ENCODE measurements around the gene NAALADL2.

NAALADL2 gene

GRCh38 chr3:175336406-175337133 is 477.4 kb downstream of the NAALADL2 start:
- TF ChIP-seq CTCF (IDR thresholded peaks at IDR 0.05; ENCODE audit: low read depth, low read length, missing control alignments): no peak
- H3K36me3 ChIP-seq (replicated peaks): no peaks in the 10 kb centered on the region
- in situ Hi-C loops (cut with HindIII; ENCODE audit: low pct_ligation_motif_present, low sequenced_read_pairs): no loop called here
- H3K4me3 ChIP-seq (ENCODE audit: low read depth, low read length): no peak overlapping the region
- H3K27ac ChIP-seq: no peak overlapping the region
- DNase-seq: no peak
- no peaks in the 10 kb centered on the region for H3K27me3 ChIP-seq (replicated peaks)

DNA sequence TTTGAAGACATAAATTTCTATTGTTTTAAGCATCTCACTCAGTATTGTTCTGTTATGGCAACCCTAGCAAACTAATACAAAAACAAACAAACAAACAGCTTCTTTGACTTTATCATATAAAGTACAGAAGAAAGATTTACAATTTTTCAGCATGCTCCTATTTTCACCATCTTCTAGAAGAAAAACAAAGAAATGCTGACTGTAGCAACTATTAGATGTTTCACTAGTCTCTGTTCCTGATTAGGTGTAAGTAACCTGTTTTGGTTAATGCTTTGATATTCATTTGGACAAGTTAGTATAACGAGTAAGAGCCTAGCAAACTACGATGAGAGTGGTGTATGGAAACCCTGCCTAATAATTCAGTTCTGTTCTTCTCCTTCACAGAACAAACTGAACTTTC is 478.5 kb downstream of the NAALADL2 start:
- Histone ChIP-seq H3K27ac (no peak overlapping the region), H3K36me3 (replicated peaks) (no peaks in the 10 kb centered on the region), H3K27me3 (replicated peaks) (no peaks in the 10 kb centered on the region), H3K4me3 (ENCODE audit: low read depth, low read length) (no peak overlapping the region)
- DNase-seq: no peak
- no peak for TF ChIP-seq CTCF (IDR thresholded peaks at IDR 0.05; ENCODE audit: low read depth, low read length, missing control alignments)
- in situ Hi-C loops (cut with HindIII; ENCODE audit: low pct_ligation_motif_present, low sequenced_read_pairs): no loop called here

DNA sequence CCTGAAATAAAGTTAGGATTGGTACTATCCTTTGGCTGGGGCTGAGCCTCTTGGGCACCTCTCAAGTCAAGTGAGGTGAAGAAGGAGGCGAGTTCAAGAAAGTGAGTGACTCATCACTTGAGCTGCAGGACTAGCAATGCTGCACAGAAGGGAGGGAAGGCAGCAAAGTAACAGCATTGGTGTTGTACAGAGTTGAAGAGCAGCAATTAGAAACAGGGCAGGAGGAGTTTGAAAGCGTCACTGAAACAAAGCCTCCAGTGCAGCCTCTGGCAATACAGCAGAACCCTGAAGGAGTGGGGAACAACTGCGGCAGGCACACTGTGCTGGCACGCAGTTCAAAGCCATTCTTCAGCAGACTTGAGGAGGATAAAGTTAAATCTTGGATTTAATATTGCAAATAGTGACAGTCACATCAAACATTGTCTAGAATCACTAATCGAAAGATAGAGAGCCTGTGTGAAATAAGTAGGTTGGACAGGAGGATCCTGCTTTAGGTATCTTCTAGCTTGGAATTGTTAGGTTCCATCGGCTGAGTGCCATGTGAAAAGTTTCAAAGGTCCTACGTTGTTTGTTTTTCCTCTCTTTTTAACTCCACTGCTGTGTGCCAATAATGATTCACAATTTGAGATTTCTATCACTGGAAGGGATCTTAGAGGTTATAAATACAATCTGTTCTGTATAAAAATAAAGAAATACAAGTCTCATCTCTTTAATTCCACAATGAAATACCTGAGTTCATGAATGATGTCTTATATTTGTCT is 479.8 kb downstream of the NAALADL2 start:
- TF ChIP-seq CTCF (IDR thresholded peaks at IDR 0.05; ENCODE audit: low read depth, low read length, missing control alignments): no peak
- no peaks in the 10 kb centered on the region for H3K27me3 ChIP-seq (replicated peaks)
- DNase-seq: peak; percentile 63
- in situ Hi-C loops (cut with HindIII; ENCODE audit: low pct_ligation_motif_present, low sequenced_read_pairs): no loop called here
- H3K36me3 ChIP-seq (replicated peaks): no peaks in the 10 kb centered on the region
- H3K4me3 ChIP-seq (ENCODE audit: low read depth, low read length): no peak overlapping the region
- no peak overlapping the region for H3K27ac ChIP-seq

GRCh38 chr3:175340338-175341015 is 481.3 kb downstream of the NAALADL2 start:
- no peak overlapping the region for H3K4me3 ChIP-seq (ENCODE audit: low read depth, low read length)
- no peaks in the 10 kb centered on the region for H3K27me3 ChIP-seq (replicated peaks)
- H3K27ac ChIP-seq: no peak overlapping the region
- no peak for TF ChIP-seq CTCF (IDR thresholded peaks at IDR 0.05; ENCODE audit: low read depth, low read length, missing control alignments)
- DNase-seq: no peak
- in situ Hi-C loops (cut with HindIII; ENCODE audit: low pct_ligation_motif_present, low sequenced_read_pairs): no loop called here
- H3K36me3 ChIP-seq (replicated peaks): no peaks in the 10 kb centered on the region

GRCh38 chr3:175342196-175342595 is 483.1 kb downstream of the NAALADL2 start:
- no peak overlapping the region for H3K27ac ChIP-seq
- peak; percentile 12 for DNase-seq
- no peak overlapping the region for H3K4me3 ChIP-seq (ENCODE audit: low read depth, low read length)
- H3K27me3 ChIP-seq (replicated peaks): no peaks in the 10 kb centered on the region
- no peak for TF ChIP-seq CTCF (IDR thresholded peaks at IDR 0.05; ENCODE audit: low read depth, low read length, missing control alignments)
- H3K36me3 ChIP-seq (replicated peaks): no peaks in the 10 kb centered on the region
- in situ Hi-C loops (cut with HindIII; ENCODE audit: low pct_ligation_motif_present, low sequenced_read_pairs): no loop called here
